GM12878 (cell line): ENCODE results near the gene RPSA. TPM values are rescaled to one million over a fixed set of nuclear protein-coding genes. Genes with fewer than 3 reads are reported as not detected.

Experiments
- ATAC-seq: fragments of 200-7000 bp; cut with Tn5 transposase; 3 replicates; pipeline ENCODE4 v1.9.1; 2020; ENCODE audit warnings: mild to moderate bottlenecking, moderate library complexity
- BruUV-seq: library from RNA; stranded (reverse); fragments of 400-500 nt; replicated peaks from 2 replicates; lab custom pipeline; 2021; lab: Mats Ljungman, UMichigan
- CTCF ChIA-PET: fragments of 300-600 bp; sonication (Branson Sonifier 250); formaldehyde crosslinking; extraction: SDS; loops from one replicate; lab custom pipeline; 2021; ENCODE audit warnings: inconsistent platforms; lab: Yijun Ruan, JAX
- POLR2A ChIA-PET: fragments of 350-600 bp; formaldehyde crosslinking; extraction: SDS; loops from one replicate; lab custom pipeline; 2021; ENCODE audit warnings: inconsistent platforms; lab: Charles Lee
- RAD21 ChIA-PET: fragments of 300-600 bp; sonication (Branson Sonifier 250); formaldehyde crosslinking; loops from one replicate; lab custom pipeline; 2023; ENCODE audit warnings: antibody characterized with exemption; ENCODE audit not compliant: unreplicated experiment; lab: Charles Lee
- SMC1A ChIA-PET: fragments of 300-600 bp; sonication (Branson Sonifier 250); formaldehyde crosslinking; loops from one replicate; lab custom pipeline; 2023; ENCODE audit not compliant: unreplicated experiment, uncharacterized antibody; lab: Charles Lee
- DNase-seq: peaks from one replicate; pipeline ENCODE4 v3.0.0-alpha.2; 2011; ENCODE audit warnings: low read depth, low spot score
- FAIRE-seq: peaks from 3 replicates; lab custom pipeline; 2011; peaks lifted over from hg19 to GRCh38; lab: Jason Lieb, UNC
- H2AFZ ChIP-seq: 2 replicates; pipeline ENCODE4 v1.6.0; 2011; ENCODE audit warnings: low read depth, low read length, control low read depth; ENCODE audit not compliant: control insufficient read depth
- H3K27ac ChIP-seq: 2 replicates; pipeline ENCODE4 v1.5.1; 2011; ENCODE audit warnings: control low read depth; ENCODE audit not compliant: control insufficient read depth, insufficient read depth
- H3K27me3 ChIP-seq, 2 experiments: replicated peaks in 1 of 2; 2 replicates each; pipeline versions ENCODE4 v1.6.0 to v1.6.1; 2011; ENCODE audit warnings: low read length in 1 of 2; ENCODE audit not compliant: control insufficient read depth in 2 of 2, insufficient read depth in 2 of 2
- H3K36me3 ChIP-seq, 2 experiments: 2 replicates each; pipeline ENCODE4 v1.5.1; 2011; ENCODE audit warnings: low read length in 1 of 2; ENCODE audit not compliant: control insufficient read depth in 2 of 2, insufficient read depth in 2 of 2
- H3K4me1 ChIP-seq: 2 replicates; pipeline ENCODE4 v1.6.1; 2011; ENCODE audit warnings: mild to moderate bottlenecking, low read length, moderate library complexity, mixed read lengths; ENCODE audit not compliant: control insufficient read depth, insufficient read depth
- H3K4me2 ChIP-seq: 2 replicates; pipeline ENCODE4 v1.6.0; 2011; ENCODE audit warnings: control low read depth; ENCODE audit not compliant: control insufficient read depth, insufficient read depth
- H3K4me3 ChIP-seq: fragments of 200-600 bp; sonication (generic); 2 replicates; pipeline ENCODE4 v1.5.1; 2016
- H3K79me2 ChIP-seq: 2 replicates; pipeline ENCODE4 v1.6.0; 2011; ENCODE audit warnings: low read length; ENCODE audit not compliant: control insufficient read depth, insufficient read depth
- H3K9ac ChIP-seq: 2 replicates; pipeline ENCODE4 v1.8.0; 2011; ENCODE audit warnings: low read length, control low read depth, mixed read lengths; ENCODE audit not compliant: control insufficient read depth, insufficient read depth
- H3K9me3 ChIP-seq: replicated peaks from 3 replicates; pipeline ENCODE4 v1.5.1; 2011; ENCODE audit warnings: mild to moderate bottlenecking, low read length; ENCODE audit not compliant: control insufficient read depth, insufficient read depth
- H4K20me1 ChIP-seq: 2 replicates; pipeline ENCODE4 v1.6.0; 2011; ENCODE audit not compliant: control insufficient read depth, insufficient read depth
- ASH2L ChIP-seq: fragments of 300-600, 200-600 bp; sonication (generic); IDR thresholded peaks from 2 replicates; pipeline ENCODE4 v1.6.1; 2017; ENCODE audit warnings: low read depth, mild to moderate bottlenecking, borderline replicate concordance
- CBX5 ChIP-seq: sonication (generic); IDR thresholded peaks from 2 replicates; pipeline ENCODE4 v1.6.1; 2016; ENCODE audit warnings: low read depth, moderate library complexity, mild to moderate bottlenecking, inconsistent platforms
- CEBPB ChIP-seq, 2 experiments: fragments of 150-350 bp in 1 of 2; IDR thresholded peaks; 2 replicates each; pipeline ENCODE4 v1.6.1; 2012 to 2014; ENCODE audit warnings: low read depth in 2 of 2, low read length in 2 of 2, borderline replicate concordance in 1 of 2, inconsistent platforms in 1 of 2
- CHD4 ChIP-seq: fragments of 200-600 bp; sonication (generic); IDR thresholded peaks from 2 replicates; pipeline ENCODE4 v1.6.1; 2016; ENCODE audit warnings: mild to moderate bottlenecking
- E2F4 ChIP-seq: IDR thresholded peaks from 2 replicates; pipeline ENCODE4 v1.6.1; 2012; ENCODE audit warnings: low read depth, low read length, improper control_type of control experiment
- E4F1 ChIP-seq: fragments of 450-650 bp; IDR thresholded peaks from 2 replicates; pipeline ENCODE4 v1.6.1; 2018; ENCODE audit warnings: borderline replicate concordance, mild to moderate bottlenecking; ENCODE audit not compliant: partially characterized antibody
- EED ChIP-seq: sonication (generic); IDR thresholded peaks from 2 replicates; pipeline ENCODE4 v1.6.1; 2016; ENCODE audit warnings: antibody characterized with exemption, low read depth
- IRF3 ChIP-seq: fragments of 450-650 bp; IDR thresholded peaks from 2 replicates; pipeline ENCODE4 v1.6.1; 2014; ENCODE audit warnings: mild to moderate bottlenecking
- JUND ChIP-seq: IDR thresholded peaks from 2 replicates; pipeline ENCODE4 v1.6.1; 2012; ENCODE audit warnings: low read depth, mild to moderate bottlenecking, low read length, improper control_type of control experiment, moderate library complexity
- KAT2A ChIP-seq: conservative IDR thresholded peaks from 2 replicates; pipeline ENCODE4 v1.6.1; 2011; ENCODE audit warnings: low read depth, low read length; ENCODE audit not compliant: control insufficient read depth
- MLLT1 ChIP-seq: fragments of 450-650 bp; IDR thresholded peaks from 2 replicates; pipeline ENCODE4 v1.6.1; 2016; ENCODE audit warnings: mild to moderate bottlenecking
- POLR2AphosphoS2 ChIP-seq: IDR thresholded peaks from 2 replicates; pipeline ENCODE4 v1.6.1; 2011; ENCODE audit warnings: low read depth, mild to moderate bottlenecking, low read length, improper control_type of control experiment, moderate library complexity
- POLR2AphosphoS5 ChIP-seq: IDR thresholded peaks from 2 replicates; pipeline ENCODE4 v1.6.1; 2011; ENCODE audit warnings: mild to moderate bottlenecking, low read length, inconsistent platforms
- RCOR1 ChIP-seq: conservative IDR thresholded peaks from 2 replicates; pipeline ENCODE4 v1.6.1; 2012; ENCODE audit warnings: low read depth, low read length, improper control_type of control experiment
- RFX5 ChIP-seq: IDR thresholded peaks from 2 replicates; pipeline ENCODE4 v1.6.1; 2011; ENCODE audit warnings: low read depth, low read length, improper control_type of control experiment
- SREBF1 ChIP-seq: IDR thresholded peaks from 2 replicates; pipeline ENCODE4 v1.6.1; 2012; ENCODE audit warnings: mild to moderate bottlenecking, low read length
- SRF ChIP-seq, 2 experiments: IDR thresholded peaks; 2 replicates each; pipeline ENCODE4 v1.6.1; 2011; ENCODE audit warnings: low read depth in 2 of 2, low read length in 2 of 2, mild to moderate bottlenecking in 1 of 2, moderate library complexity in 1 of 2
- USF2 ChIP-seq: IDR thresholded peaks from 2 replicates; pipeline ENCODE4 v1.6.1; 2011; ENCODE audit warnings: low read depth, low read length, improper control_type of control experiment, borderline replicate concordance
- WGBS: methylation state at CpG from one replicate; pipeline ENCODE4 v1.1.6; 2016; ENCODE audit warnings: low lambda C conversion rate; ENCODE audit not compliant: insufficient replicate concordance, insufficient coverage; ENCODE audit errors: missing lambda C conversion rate; 5-methylcytosine and 5-hydroxymethylcytosine counted together
- in situ Hi-C: fragments of 300-500 bp; cut with MboI; formaldehyde crosslinking; loops from 9 replicates; pipeline ENCODE4 v1.14.3; 2018; ENCODE audit warnings: mixed read lengths
- intact Hi-C: fragments of 100-400 bp; cut with micrococcal nuclease; formaldehyde crosslinking; loops from one replicate; pipeline ENCODE4 v1.14.2; 2022; ENCODE audit not compliant: unreplicated experiment
- polyA plus RNA-seq, 11 experiments: library from polyadenylated mRNA; depleted of rRNA in 4 of 11; unstranded in 6 of 11; stranded (reverse) in 5 of 11; fragments of >200 nt; fragmentation: Nextera tagmentation in 4 of 11; fragmentation: Illumina TruSeq in 1 of 11; extraction: Ambion mirVana in 4 of 11; extraction: Trizol in 1 of 11; gene quantifications; 1 replicate in 1 of 11; 2 replicates in 10 of 11; pipeline versions ENCODE4 v1.2.1 to v1.2.3, GENCODE V29; 2011 to 2016; ENCODE audit warnings: inconsistent platforms in 2 of 11, missing spikeins in 2 of 11, low read depth in 1 of 11
- total RNA-seq, 4 experiments: library from RNA; depleted of rRNA in 3 of 4; stranded (reverse); fragments of >200 nt in 3 of 4; fragmentation: Illumina TruSeq in 1 of 4; extraction: Trizol in 1 of 4; gene quantifications; 2 replicates each; pipeline versions ENCODE4 v1.2.1 to v1.2.3, GENCODE V29; 2013 to 2021

The RPSA gene
- total and polyA plus RNA-seq, 10 of the 15 experiments (the other 5 are each of a cell fraction or from before 2014, with no cell fraction given): 1,012 to 5,036 (median 3,460) TPM

GRCh38 chr3:39415983-39416382 lies 9.5 kb downstream of the RPSA start:
- Histone ChIP-seq H3K27ac (no peak overlapping the region), H3K4me2 (no peak overlapping the region), H2AFZ (no peak overlapping the region), H3K27me3 (no peaks in the 10 kb centered on the region), H3K4me1 (no peaks in the 10 kb centered on the region), H3K9me3 (no peaks in the 10 kb centered on the region), H3K79me2 (peaks cover 2% of the 10 kb centered on the region), H3K36me3 (peaks cover 17 to 32% of the 10 kb centered on the region in 2 experiments), H4K20me1 (no peaks in the 10 kb centered on the region; the same call in 1 of the 2 replicates), H3K4me3 (no peak overlapping the region), H3K9ac (no peak overlapping the region)
- in situ Hi-C loops: no loop called here
- ATAC-seq: peak; percentile 35
- intact Hi-C loops: loop anchor here (2.0 kb wide), 1 partner anchor 83 kb away; no protein-coding TSS in a partner anchor
- 100% methylated on average over 1 of the region's 1 CpG for WGBS
- POLR2A ChIA-PET: interaction anchor here (0.6 to 0.8 kb wide), 3 partner anchors 9 to 495 kb away, joined by 3 to 6 read pairs (median 3); no protein-coding TSS in a partner anchor
- RAD21 ChIA-PET: no interaction called here
- SMC1A ChIA-PET: interaction anchor here (0.6 to 2.5 kb wide), 7 partner anchors 8 to 764 kb away, joined by 3 to 10 read pairs (median 3); partner anchors contain the start of gene RPSA
- no peak for DNase-seq
- FAIRE-seq: no peak
- CTCF ChIA-PET: interaction anchor here (1.1 to 4.1 kb wide), 7 partner anchors 10 to 226 kb away, joined by 3 to 43 read pairs (median 5); partner anchors contain the start of gene RPSA
- no TSS peak for BruUV-seq
- TF ChIP-seq JUND: no peak
- TF ChIP-seq ASH2L: no peak
- no peak for TF ChIP-seq RFX5
- TF ChIP-seq CEBPB (IDR thresholded peaks at IDR 0.05; ENCODE audit: borderline replicate concordance in 1 of 2, low read depth in 2 of 2, low read length in 2 of 2): no peak
- TF ChIP-seq CHD4: no peak
- peak; percentile 18; the same call in 1 of the 2 replicates for TF ChIP-seq POLR2AphosphoS5
- TF ChIP-seq E2F4: no peak
- TF ChIP-seq KAT2A: no peak
- TF ChIP-seq SRF (IDR thresholded peaks at IDR 0.05; ENCODE audit: low read depth in 2 of 2, low read length in 2 of 2): no peak
- no peak for TF ChIP-seq IRF3
- no peak for TF ChIP-seq RCOR1
- TF ChIP-seq USF2: no peak
- TF ChIP-seq SREBF1: no peak
- peak; percentile 45; the same call in 1 of the 2 replicates for TF ChIP-seq POLR2AphosphoS2
- TF ChIP-seq EED: no peak
- no peak for TF ChIP-seq E4F1
- TF ChIP-seq CBX5: no peak
- no peak for TF ChIP-seq MLLT1
